ENCODE measurements around the gene MSX1. TPM values are rescaled to one million over a fixed set of nuclear protein-coding genes. Genes with fewer than 3 reads are reported as not detected.
A peak's percentile ranks its signal among the peaks of the same experiment; 100 is the strongest.

The MSX1 gene
- polyA plus RNA-seq, 1 donor from 2014 or later, result 2.8 TPM

- no peak for TF ChIP-seq EZH2 (IDR thresholded peaks at IDR 0.05; ENCODE audit: borderline replicate concordance, insufficient read depth, low read length, poor library complexity, severe bottlenecking)
- H3K27me3 ChIP-seq (ENCODE audit: insufficient read depth, low read depth, low read length), result no peaks in the 10 kb centered on the region
- H3K9me3 ChIP-seq (ENCODE audit: low read length), result no peaks in the 10 kb centered on the region
- H2AFZ ChIP-seq (ENCODE audit: low read depth, low read length), result no peak overlapping the region
- H3K79me2 ChIP-seq (replicated peaks; ENCODE audit: insufficient read depth, low read length), result no peaks in the 10 kb centered on the region
- peaks cover 3% of the 10 kb centered on the region for H3F3A ChIP-seq (ENCODE audit: insufficient read depth, low read length, poor library complexity, severe bottlenecking)
- peak overlapping the region; percentile 55 for H3K4me3 ChIP-seq (ENCODE audit: low read length)
- H3K4me2 ChIP-seq (ENCODE audit: low read length), result peak overlapping the region; percentile 39
- H3K27ac ChIP-seq (ENCODE audit: low read length), result peak overlapping the region; percentile 96
- no peaks in the 10 kb centered on the region for H4K20me1 ChIP-seq (ENCODE audit: insufficient read depth)
- H3K9ac ChIP-seq (ENCODE audit: low read length), result peak overlapping the region; percentile 64
- H3K9me2 ChIP-seq (ENCODE audit: insufficient read depth, low read length), result no peaks in the 10 kb centered on the region
- H3K36me3 ChIP-seq (ENCODE audit: insufficient read depth, low read length), result no peaks in the 10 kb centered on the region
Measured at GRCh38 chr4:4842476-4843441, 16.7 kb upstream of the MSX1 start.

- Histone ChIP-seq H3K9ac (ENCODE audit: low read length) (peak overlapping the region; percentile 64), H3K9me2 (ENCODE audit: insufficient read depth, low read length) (no peaks in the 10 kb centered on the region), H3K27ac (ENCODE audit: low read length) (peak overlapping the region; percentile 96), H4K20me1 (ENCODE audit: insufficient read depth) (no peaks in the 10 kb centered on the region), H3K27me3 (ENCODE audit: insufficient read depth, low read depth, low read length) (peaks cover 5% of the 10 kb centered on the region), H3K4me2 (ENCODE audit: low read length) (peak overlapping the region; percentile 65), H3K9me3 (ENCODE audit: low read length) (no peaks in the 10 kb centered on the region), H3K79me2 (replicated peaks; ENCODE audit: insufficient read depth, low read length) (no peaks in the 10 kb centered on the region), H3K36me3 (ENCODE audit: insufficient read depth, low read length) (no peaks in the 10 kb centered on the region), H3F3A (ENCODE audit: insufficient read depth, low read length, poor library complexity, severe bottlenecking) (peaks cover 3% of the 10 kb centered on the region), H3K4me3 (ENCODE audit: low read length) (peak overlapping the region; percentile 55), H2AFZ (ENCODE audit: low read depth, low read length) (peak overlapping the region; percentile 15)
- TF ChIP-seq POLR2AphosphoS5 (IDR thresholded peaks at IDR 0.05) (peak; percentile 73), RAD21 (conservative IDR thresholded peaks at IDR 0.05) (peak; percentile 54), SMC3 (conservative IDR thresholded peaks at IDR 0.05; ENCODE audit: poor library complexity) (peak; percentile 46), EZH2 (IDR thresholded peaks at IDR 0.05; ENCODE audit: borderline replicate concordance, insufficient read depth, low read length, poor library complexity, severe bottlenecking) (no peak), EP300 (conservative IDR thresholded peaks at IDR 0.05; ENCODE audit: poor library complexity, severe bottlenecking) (peak; percentile 93), MXI1 (conservative IDR thresholded peaks at IDR 0.05; ENCODE audit: poor library complexity, severe bottlenecking) (peak; percentile 74), REST (IDR thresholded peaks at IDR 0.05; ENCODE audit: borderline replicate concordance) (no peak), CTCF (IDR thresholded peaks at IDR 0.05; ENCODE audit: poor library complexity, severe bottlenecking) (peak; percentile 28), TAF1 (IDR thresholded peaks at IDR 0.05; ENCODE audit: low read depth) (no peak)
Measured at GRCh38 chr4:4843635-4844291, 15.7 kb upstream of the MSX1 start.
